Fibroblast of villous mesenchyme (primary cell): ENCODE measurements around the gene PCNX4. TPM values are rescaled to one million over a fixed set of nuclear protein-coding genes. Genes with fewer than 3 reads are reported as not detected.
"Not testable (repeated sequence)": the region's sequence is repeated elsewhere in the genome, so short reads cannot be mapped to it uniquely, and the experiment has no call there.

ENCODE experiments used
- DNase-seq: peaks from one replicate; pipeline ENCODE4 v3.0.0-alpha.2; 2010; ENCODE audit warnings: low read depth
- H3K4me3 ChIP-seq: 2 replicates; pipeline ENCODE4 v1.5.1; 2011; ENCODE audit warnings: low read depth, mild to moderate bottlenecking, low read length
- total RNA-seq: library from RNA; depleted of rRNA; stranded (reverse); fragments of >200 nt; gene quantifications from 2 replicates; pipeline ENCODE4 v1.2.3, GENCODE V29; 2012
- TF ChIP-seq, protein P1 (sequence below): IDR thresholded peaks from 2 replicates; pipeline ENCODE4 v1.5.1; 2012; ENCODE audit warnings: low read depth, mild to moderate bottlenecking, low read length; ENCODE audit not compliant: insufficient read depth

PCNX4 gene
- total RNA-seq = 120 and 138 TPM in 2 replicates

DNA sequence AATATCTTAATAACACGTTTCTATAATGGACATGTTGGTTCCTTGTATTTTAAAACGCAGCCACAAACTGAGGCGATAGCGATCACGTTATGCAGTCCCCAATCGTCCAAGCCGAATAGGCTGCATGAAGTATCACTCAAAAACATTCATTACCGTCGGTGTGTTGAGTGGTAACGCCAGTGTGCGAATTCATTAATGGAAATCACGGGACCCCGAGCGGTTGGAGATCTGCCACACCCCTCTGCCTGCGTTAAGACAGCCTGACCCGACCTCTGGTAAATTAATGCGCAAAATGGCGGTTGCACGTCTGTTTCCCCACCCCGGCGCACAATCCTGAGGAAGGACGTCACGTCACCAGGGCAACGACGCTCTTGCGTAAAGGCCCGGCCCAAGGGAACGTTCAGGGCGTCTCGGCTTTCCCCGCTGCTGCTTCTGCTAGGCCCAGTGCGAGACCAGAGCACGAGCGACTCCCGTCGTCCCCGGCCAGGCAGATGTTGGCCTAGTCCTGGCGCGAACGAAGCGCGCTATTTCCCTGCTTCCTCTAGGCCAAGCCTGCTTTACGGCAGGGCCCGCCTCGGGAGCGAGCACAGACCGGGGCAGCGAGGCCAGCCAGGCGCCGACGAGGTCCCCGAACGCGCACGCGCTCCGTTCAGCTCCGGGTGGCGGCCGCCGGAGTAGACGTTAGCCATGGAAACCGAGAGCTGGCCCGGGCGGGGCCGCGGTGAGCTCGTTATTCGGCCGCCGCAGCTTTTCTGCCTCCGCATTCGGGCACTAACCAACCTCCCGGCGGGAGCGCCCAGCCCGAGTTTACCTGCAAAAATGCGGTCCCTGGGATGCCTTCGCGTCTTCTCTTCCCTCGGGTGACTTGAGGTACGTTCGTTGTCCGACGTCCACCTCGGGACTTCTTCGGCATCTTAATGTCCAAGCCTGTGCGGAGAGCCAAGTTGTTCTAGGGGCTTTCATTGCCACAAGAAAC, at the start of gene PCNX4:
PCNX4 (plus strand) TSS at position 374 of the 976 bp plus-strand sequence. CDS start 15,716 bp downstream, outside the sequence.
- TF ChIP-seq, protein P1, sequence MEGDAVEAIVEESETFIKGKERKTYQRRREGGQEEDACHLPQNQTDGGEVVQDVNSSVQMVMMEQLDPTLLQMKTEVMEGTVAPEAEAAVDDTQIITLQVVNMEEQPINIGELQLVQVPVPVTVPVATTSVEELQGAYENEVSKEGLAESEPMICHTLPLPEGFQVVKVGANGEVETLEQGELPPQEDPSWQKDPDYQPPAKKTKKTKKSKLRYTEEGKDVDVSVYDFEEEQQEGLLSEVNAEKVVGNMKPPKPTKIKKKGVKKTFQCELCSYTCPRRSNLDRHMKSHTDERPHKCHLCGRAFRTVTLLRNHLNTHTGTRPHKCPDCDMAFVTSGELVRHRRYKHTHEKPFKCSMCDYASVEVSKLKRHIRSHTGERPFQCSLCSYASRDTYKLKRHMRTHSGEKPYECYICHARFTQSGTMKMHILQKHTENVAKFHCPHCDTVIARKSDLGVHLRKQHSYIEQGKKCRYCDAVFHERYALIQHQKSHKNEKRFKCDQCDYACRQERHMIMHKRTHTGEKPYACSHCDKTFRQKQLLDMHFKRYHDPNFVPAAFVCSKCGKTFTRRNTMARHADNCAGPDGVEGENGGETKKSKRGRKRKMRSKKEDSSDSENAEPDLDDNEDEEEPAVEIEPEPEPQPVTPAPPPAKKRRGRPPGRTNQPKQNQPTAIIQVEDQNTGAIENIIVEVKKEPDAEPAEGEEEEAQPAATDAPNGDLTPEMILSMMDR = no peak
- DNase-seq = peak; percentile 99
- peak within 1 kb of the TSS; percentile 96 for H3K4me3 ChIP-seq

DNA sequence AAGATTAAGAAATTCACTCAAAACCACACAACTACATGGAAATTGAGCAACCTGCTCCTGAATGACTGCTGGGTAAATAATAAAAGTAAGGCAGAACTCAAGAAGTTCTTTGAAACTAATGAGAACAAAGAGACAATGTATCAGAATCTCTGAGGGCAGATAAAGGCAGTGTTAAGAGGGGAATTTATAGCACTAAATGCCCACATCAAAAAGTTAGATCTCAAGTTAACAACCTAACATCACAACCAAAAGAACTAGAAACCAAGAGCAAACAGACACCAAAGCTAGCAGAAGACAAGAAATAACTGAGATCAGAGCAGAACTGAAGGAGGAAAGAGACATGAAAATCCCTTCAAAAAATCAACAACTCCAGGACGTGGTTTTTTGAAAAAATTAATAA, 43.7 kb upstream of the PCNX4 start:
- DNase-seq, H3K4me3 ChIP-seq: not testable (repeated sequence)

DNA sequence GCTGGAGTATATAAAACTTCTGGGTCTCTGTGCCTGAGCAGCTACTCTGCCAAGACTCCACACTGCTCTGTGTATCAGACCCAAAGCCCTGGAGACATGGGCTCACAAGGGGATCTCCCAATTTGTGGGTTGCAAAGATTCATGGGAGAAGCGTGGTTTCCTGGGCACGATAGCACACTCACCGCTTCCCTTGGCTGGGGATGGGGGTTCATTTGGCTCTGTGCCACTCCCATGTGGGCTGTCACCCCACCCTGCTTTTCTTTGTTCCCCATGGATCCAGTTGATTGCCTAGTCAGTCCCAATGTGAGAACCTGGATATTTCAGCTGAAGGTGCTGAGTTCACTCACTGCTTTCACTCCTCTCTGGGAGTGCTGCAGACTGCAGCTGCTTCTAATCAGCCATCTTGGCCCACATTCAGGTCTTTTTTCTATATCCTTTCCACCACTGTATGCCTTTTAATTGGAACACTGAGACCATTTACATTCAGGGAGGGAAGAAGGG, 40.0 kb upstream of the PCNX4 start:
- no peak overlapping the region for H3K4me3 ChIP-seq
- TF ChIP-seq, protein P1 = no peak
- peak; percentile 5 for DNase-seq

- TF ChIP-seq, protein P1 = no peak
- no peak for DNase-seq
- no peak overlapping the region for H3K4me3 ChIP-seq
These were observed 33.6 kb upstream of the PCNX4 start for GRCh38 chr14:60058087-60058486.

GRCh38 chr14:60061371-60061770, 30.4 kb upstream of the PCNX4 start:
- DNase-seq = peak; percentile 14
- no peak overlapping the region for H3K4me3 ChIP-seq
- TF ChIP-seq, protein P1 = no peak

DNA sequence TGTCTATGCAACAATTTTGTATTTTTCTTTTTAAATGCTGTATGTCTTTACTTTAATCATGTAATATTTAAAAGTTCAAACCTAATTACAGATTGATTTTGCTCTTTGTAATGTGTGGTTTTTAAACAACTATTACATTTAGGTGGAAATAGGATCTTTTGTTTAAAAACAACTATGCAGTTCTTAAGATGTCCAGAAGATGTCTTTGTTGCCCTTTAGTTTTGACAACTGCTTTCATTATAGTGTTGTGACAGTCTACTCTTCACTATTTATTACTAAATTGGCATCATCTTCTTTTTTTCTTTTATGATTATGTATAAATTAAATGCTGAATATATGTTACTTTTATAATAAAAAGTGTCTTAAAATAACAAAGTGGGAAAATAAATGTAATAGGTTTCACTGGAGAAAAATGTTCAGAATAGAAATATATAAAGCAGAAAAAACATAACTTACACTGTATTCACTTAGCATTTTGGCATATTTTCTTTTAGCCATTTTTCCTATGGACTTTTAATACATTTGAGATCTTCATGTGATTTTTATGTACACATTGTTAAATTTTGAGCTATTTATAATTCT, 27.1 kb upstream of the PCNX4 start:
- no peak overlapping the region for H3K4me3 ChIP-seq
- TF ChIP-seq, protein P1 = peak; percentile 63
- peak; percentile 62 for DNase-seq

GRCh38 chr14:60067882-60068281, 23.8 kb upstream of the PCNX4 start:
- no peak overlapping the region for H3K4me3 ChIP-seq
- TF ChIP-seq, protein P1 = no peak
- DNase-seq = no peak
